Measurements from ENCODE around the gene ADGRD1.

The ADGRD1 gene

DNA sequence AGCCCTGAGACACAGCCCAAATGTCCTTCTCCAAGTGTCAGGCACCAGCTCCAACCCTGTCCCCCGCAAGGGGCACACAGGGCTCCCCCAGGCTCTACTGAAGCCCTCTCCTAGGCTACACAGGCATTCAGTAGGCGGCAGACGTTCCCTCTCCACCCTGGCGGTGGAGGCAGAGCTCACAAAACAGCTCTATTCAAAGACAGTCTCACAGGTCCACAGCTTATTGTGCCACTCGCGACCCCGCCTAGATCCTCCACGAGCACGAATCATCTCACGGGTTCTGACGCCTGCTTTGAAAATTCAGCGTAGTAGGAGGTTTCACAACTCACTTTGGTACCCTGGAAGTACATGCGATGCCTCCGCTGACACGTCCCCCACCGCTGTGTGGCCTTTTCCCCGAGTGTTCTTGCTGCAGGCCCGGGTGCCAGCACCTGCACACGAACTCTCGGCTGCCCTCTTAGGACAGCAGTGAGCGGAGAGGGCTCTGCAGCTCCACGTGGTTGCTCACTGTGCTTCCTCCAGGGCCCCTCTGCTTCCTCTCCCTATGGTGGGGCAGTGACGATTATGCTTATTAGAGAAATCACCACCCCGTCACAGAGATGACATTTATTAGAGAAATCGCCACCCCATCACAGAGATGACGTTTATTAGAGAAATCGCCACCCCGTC lies 78.5 kb downstream of the ADGRD1 start:
- Histone ChIP-seq H3K27me3 (ENCODE audit: insufficient read depth, low read length, poor library complexity) (no peaks in the 10 kb centered on the region), H3K79me2 (ENCODE audit: insufficient read depth, low read length) (no peaks in the 10 kb centered on the region), H3K9me3 (ENCODE audit: insufficient read depth, low read length, severe bottlenecking) (no peaks in the 10 kb centered on the region), H3K9ac (ENCODE audit: low read depth, low read length) (no peak overlapping the region), H3K36me3 (ENCODE audit: insufficient read depth, low read length) (no peaks in the 10 kb centered on the region), H3K4me3 (ENCODE audit: low read depth in 1 of 2, low read length in 2 of 2) (no peak overlapping the region), H3K27ac (ENCODE audit: low read length) (no peak overlapping the region), H3K4me2 (ENCODE audit: insufficient read depth, low read length) (no peak overlapping the region), H4K20me1 (ENCODE audit: insufficient read depth, low read length) (no peaks in the 10 kb centered on the region), H2AFZ (ENCODE audit: low read depth, low read length) (no peak overlapping the region), H3K4me1 (ENCODE audit: insufficient read depth, low read length) (no peaks in the 10 kb centered on the region)
- no peak for TF ChIP-seq EZH2 (IDR thresholded peaks at IDR 0.05; ENCODE audit: borderline replicate concordance, low read depth, low read length, severe bottlenecking)
- TF ChIP-seq, protein P1, sequence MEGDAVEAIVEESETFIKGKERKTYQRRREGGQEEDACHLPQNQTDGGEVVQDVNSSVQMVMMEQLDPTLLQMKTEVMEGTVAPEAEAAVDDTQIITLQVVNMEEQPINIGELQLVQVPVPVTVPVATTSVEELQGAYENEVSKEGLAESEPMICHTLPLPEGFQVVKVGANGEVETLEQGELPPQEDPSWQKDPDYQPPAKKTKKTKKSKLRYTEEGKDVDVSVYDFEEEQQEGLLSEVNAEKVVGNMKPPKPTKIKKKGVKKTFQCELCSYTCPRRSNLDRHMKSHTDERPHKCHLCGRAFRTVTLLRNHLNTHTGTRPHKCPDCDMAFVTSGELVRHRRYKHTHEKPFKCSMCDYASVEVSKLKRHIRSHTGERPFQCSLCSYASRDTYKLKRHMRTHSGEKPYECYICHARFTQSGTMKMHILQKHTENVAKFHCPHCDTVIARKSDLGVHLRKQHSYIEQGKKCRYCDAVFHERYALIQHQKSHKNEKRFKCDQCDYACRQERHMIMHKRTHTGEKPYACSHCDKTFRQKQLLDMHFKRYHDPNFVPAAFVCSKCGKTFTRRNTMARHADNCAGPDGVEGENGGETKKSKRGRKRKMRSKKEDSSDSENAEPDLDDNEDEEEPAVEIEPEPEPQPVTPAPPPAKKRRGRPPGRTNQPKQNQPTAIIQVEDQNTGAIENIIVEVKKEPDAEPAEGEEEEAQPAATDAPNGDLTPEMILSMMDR (IDR thresholded peaks at IDR 0.05; ENCODE audit: borderline replicate concordance, extremely low read depth, low read length, poor library complexity, severe bottlenecking) = no peak
- ATAC-seq (ENCODE audit: insufficient read depth, low read depth) (no peak), DNase-seq (no peak)

DNA sequence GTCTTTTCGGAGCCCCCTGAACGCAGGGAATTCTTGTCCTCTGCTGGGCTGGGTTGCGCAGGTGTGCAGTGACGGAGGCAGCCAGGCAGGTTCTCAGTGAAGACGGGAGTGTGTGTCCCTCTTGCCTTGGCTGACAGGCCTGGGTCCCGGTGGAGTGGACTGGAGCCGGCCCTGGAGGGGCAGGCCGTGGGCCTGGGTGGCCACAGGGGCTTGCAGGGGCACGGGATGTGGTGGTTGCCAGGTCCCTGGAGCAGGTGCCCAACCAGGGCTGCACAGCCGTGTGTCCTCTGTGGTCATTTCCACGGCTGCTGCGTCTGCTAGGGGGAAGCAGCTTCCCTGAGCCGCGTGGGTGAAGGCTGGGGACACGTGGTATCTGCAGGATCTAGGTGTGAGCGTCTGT lies 79.8 kb downstream of the ADGRD1 start:
- H3K9me3 ChIP-seq (ENCODE audit: insufficient read depth, low read length, severe bottlenecking) = no peaks in the 10 kb centered on the region
- no peak overlapping the region for H3K27ac ChIP-seq (ENCODE audit: low read length)
- no peak overlapping the region for H3K4me2 ChIP-seq (ENCODE audit: insufficient read depth, low read length)
- H4K20me1 ChIP-seq (ENCODE audit: insufficient read depth, low read length) = no peaks in the 10 kb centered on the region
- DNase-seq (no peak), ATAC-seq (ENCODE audit: insufficient read depth, low read depth) (no peak)
- no peak overlapping the region for H2AFZ ChIP-seq (ENCODE audit: low read depth, low read length)
- no peaks in the 10 kb centered on the region for H3K79me2 ChIP-seq (ENCODE audit: insufficient read depth, low read length)
- H3K4me1 ChIP-seq (ENCODE audit: insufficient read depth, low read length) = no peaks in the 10 kb centered on the region
- TF ChIP-seq, protein P1 (IDR thresholded peaks at IDR 0.05; ENCODE audit: borderline replicate concordance, extremely low read depth, low read length, poor library complexity, severe bottlenecking) = no peak
- TF ChIP-seq EZH2 (IDR thresholded peaks at IDR 0.05; ENCODE audit: borderline replicate concordance, low read depth, low read length, severe bottlenecking) = no peak
- no peak overlapping the region for H3K4me3 ChIP-seq (ENCODE audit: low read depth in 1 of 2, low read length in 2 of 2)
- H3K36me3 ChIP-seq (ENCODE audit: insufficient read depth, low read length) = no peaks in the 10 kb centered on the region
- no peak overlapping the region for H3K9ac ChIP-seq (ENCODE audit: low read depth, low read length)
- no peaks in the 10 kb centered on the region for H3K27me3 ChIP-seq (ENCODE audit: insufficient read depth, low read length, poor library complexity)

- Histone ChIP-seq H3K27me3 (ENCODE audit: insufficient read depth, low read length, poor library complexity) (no peaks in the 10 kb centered on the region), H3K9ac (ENCODE audit: low read depth, low read length) (no peak overlapping the region), H3K36me3 (ENCODE audit: insufficient read depth, low read length) (no peaks in the 10 kb centered on the region), H3K27ac (ENCODE audit: low read length) (no peak overlapping the region), H4K20me1 (ENCODE audit: insufficient read depth, low read length) (no peaks in the 10 kb centered on the region), H2AFZ (ENCODE audit: low read depth, low read length) (no peak overlapping the region), H3K4me1 (ENCODE audit: insufficient read depth, low read length) (no peaks in the 10 kb centered on the region), H3K4me3 (ENCODE audit: low read depth in 1 of 2, low read length in 2 of 2) (no peak overlapping the region), H3K9me3 (ENCODE audit: insufficient read depth, low read length, severe bottlenecking) (no peaks in the 10 kb centered on the region), H3K79me2 (ENCODE audit: insufficient read depth, low read length) (no peaks in the 10 kb centered on the region), H3K4me2 (ENCODE audit: insufficient read depth, low read length) (no peak overlapping the region)
- TF ChIP-seq EZH2 (IDR thresholded peaks at IDR 0.05; ENCODE audit: borderline replicate concordance, low read depth, low read length, severe bottlenecking) = no peak
- TF ChIP-seq, protein P1 (IDR thresholded peaks at IDR 0.05; ENCODE audit: borderline replicate concordance, extremely low read depth, low read length, poor library complexity, severe bottlenecking) = no peak
- ATAC-seq (ENCODE audit: insufficient read depth, low read depth) (no peak), DNase-seq (no peak)
Observed at GRCh38 chr12:131033886-131034482, 80.3 kb downstream of the ADGRD1 start.

Measured in DND-41 (cell line).